Measurements from ENCODE around the gene TLR6. TPM values are rescaled to one million over a fixed set of nuclear protein-coding genes. Genes with fewer than 3 reads are reported as not detected.

TLR6 gene
- polyA plus RNA-seq, 1 of the 3 experiments (the other 2 are of a cell fraction): 0.10 TPM

- ChIA-PET POLR2A (interaction anchor here (0.9 to 1.2 kb wide), 3 partner anchors 20 to 140 kb away, joined by 3 to 4 read pairs (median 4); no protein-coding TSS in a partner anchor), CTCF (interaction anchor here (0.7 to 8.7 kb wide), 7 partner anchors 12 to 726 kb away, joined by 3 to 178 read pairs (median 4); partner anchors contain the start of gene WDR19)
- 73% methylated on average over 10 of the region's 10 CpGs for WGBS (ENCODE audit: low lambda C conversion rate)
- no peak overlapping the region for H3K4me3 ChIP-seq (ENCODE audit: low read depth in 2 of 2, low read length in 1 of 2)
- H3K9me2 ChIP-seq: no peaks in the 10 kb centered on the region
- H2AFZ ChIP-seq (ENCODE audit: low read depth): no peak overlapping the region
- peaks cover 16 to 76% of the 10 kb centered on the region in 2 experiments for H3K36me3 ChIP-seq (replicated peaks in 1 of 2; ENCODE audit: control insufficient read depth in 1 of 2, insufficient read depth in 2 of 2, low read length in 1 of 2)
- peaks cover 0 to 7% of the 10 kb centered on the region in 2 experiments; a peak in 2 of 4 replicates for H3K4me1 ChIP-seq (ENCODE audit: control insufficient read depth in 1 of 2, insufficient read depth in 2 of 2, low read depth in 1 of 2, low read length in 1 of 2)
- H3K9me3 ChIP-seq: no peaks in the 10 kb centered on the region
- no peaks in the 10 kb centered on the region for H4K20me1 ChIP-seq (ENCODE audit: insufficient read depth)
- H3F3A ChIP-seq (replicated peaks; ENCODE audit: insufficient read depth): peaks cover 7% of the 10 kb centered on the region
- H3K27me3 ChIP-seq (ENCODE audit: insufficient read depth): no peaks in the 10 kb centered on the region
- H3K9ac ChIP-seq: no peak overlapping the region
- TF ChIP-seq NFIC (IDR thresholded peaks at IDR 0.05; ENCODE audit: borderline replicate concordance) (no peak), USF1 (IDR thresholded peaks at IDR 0.05; ENCODE audit: borderline replicate concordance, low read depth) (no peak), TCF12 (IDR thresholded peaks at IDR 0.05) (peak; percentile 7; the same call in 1 of the 2 replicates), RAD21 (IDR thresholded peaks at IDR 0.05; ENCODE audit: low read length) (peak; percentile 48), ELF1 (IDR thresholded peaks at IDR 0.05) (no peak), EP300 (IDR thresholded peaks at IDR 0.05; ENCODE audit: borderline replicate concordance in 1 of 2, low read depth in 1 of 2, low read length in 1 of 2) (peak in 1 of 2 experiments; percentile 82; a peak in 2 of 4 replicates), GATA2 (CRISPR knock-in tag; IDR thresholded peaks at IDR 0.05) (peak; percentile 68), RCOR1 (IDR thresholded peaks at IDR 0.05; ENCODE audit: low read length) (peak; percentile 71; the same call in 1 of the 2 replicates)
- H3K79me2 ChIP-seq (ENCODE audit: insufficient read depth): peaks cover 7% of the 10 kb centered on the region; the same call in 1 of the 2 replicates
- H3K27ac ChIP-seq (ENCODE audit: low read depth in 2 of 2, low read length in 1 of 2): peak overlapping the region in 1 of 2 experiments; percentile 71; a peak in 2 of 4 replicates
- peak; percentile 52 for DNase-seq
- no peak overlapping the region for H3K4me2 ChIP-seq
Measured at GRCh38 chr4:38905652-38906385, 49.2 kb upstream of the TLR6 start.

GRCh38 chr4:38904682-38905081 lies 48.1 kb upstream of the TLR6 start:
- Histone ChIP-seq H3K79me2 (ENCODE audit: insufficient read depth) (peaks cover 12% of the 10 kb centered on the region; the same call in 1 of the 2 replicates), H3K4me1 (ENCODE audit: control insufficient read depth in 1 of 2, insufficient read depth in 2 of 2, low read depth in 1 of 2, low read length in 1 of 2) (peaks cover 0 to 7% of the 10 kb centered on the region in 2 experiments; a peak in 2 of 4 replicates), H3K9me2 (no peaks in the 10 kb centered on the region), H3F3A (replicated peaks; ENCODE audit: insufficient read depth) (peaks cover 7% of the 10 kb centered on the region), H2AFZ (ENCODE audit: low read depth) (no peak overlapping the region), H3K36me3 (replicated peaks in 1 of 2; ENCODE audit: control insufficient read depth in 1 of 2, insufficient read depth in 2 of 2, low read length in 1 of 2) (peaks cover 14 to 66% of the 10 kb centered on the region in 2 experiments), H4K20me1 (ENCODE audit: insufficient read depth) (no peaks in the 10 kb centered on the region), H3K9ac (no peak overlapping the region), H3K27me3 (ENCODE audit: insufficient read depth) (no peaks in the 10 kb centered on the region), H3K27ac (ENCODE audit: low read depth in 2 of 2, low read length in 1 of 2) (no peak overlapping the region), H3K4me3 (ENCODE audit: low read depth in 2 of 2, low read length in 1 of 2) (no peak overlapping the region), H3K4me2 (no peak overlapping the region), H3K9me3 (no peaks in the 10 kb centered on the region)
- no peak for DNase-seq
- no peak for TF ChIP-seq MEF2A (IDR thresholded peaks at IDR 0.05; ENCODE audit: borderline replicate concordance, low read depth)
- no peak for TF ChIP-seq RCOR1 (IDR thresholded peaks at IDR 0.05; ENCODE audit: low read length)
- TF ChIP-seq CTCF (IDR thresholded peaks at IDR 0.05): no peak
- no peak for TF ChIP-seq RAD21 (IDR thresholded peaks at IDR 0.05; ENCODE audit: low read length)
- TF ChIP-seq GATA2 (CRISPR knock-in tag; IDR thresholded peaks at IDR 0.05): no peak
- no peak for TF ChIP-seq MXI1 (IDR thresholded peaks at IDR 0.05; ENCODE audit: low read depth, low read length)
- TF ChIP-seq CHD2 (IDR thresholded peaks at IDR 0.05; ENCODE audit: low read length, partially characterized antibody): no peak
- no peak for TF ChIP-seq SMC3 (IDR thresholded peaks at IDR 0.05; ENCODE audit: low read depth, low read length)
- no peak for TF ChIP-seq TEAD4 (IDR thresholded peaks at IDR 0.05; ENCODE audit: borderline replicate concordance, insufficient read depth)
- WGBS (ENCODE audit: low lambda C conversion rate): 87% methylated on average over 3 of the region's 3 CpGs
- ChIA-PET CTCF (interaction anchor here (0.8 to 8.7 kb wide), 5 partner anchors 11 to 228 kb away, joined by 3 to 178 read pairs (median 4); no protein-coding TSS in a partner anchor), POLR2A (no interaction called here)

Measured in SK-N-SH (cell line).